ENCODE data around the gene STEAP1B. TPM values are rescaled to one million over a fixed set of nuclear protein-coding genes. Genes with fewer than 3 reads are reported as not detected.
A peak's percentile ranks its signal among the peaks of the same experiment; 100 is the strongest.

The STEAP1B gene
- total RNA-seq, 1 donor from 2014 or later: 0.30 TPM

DNA sequence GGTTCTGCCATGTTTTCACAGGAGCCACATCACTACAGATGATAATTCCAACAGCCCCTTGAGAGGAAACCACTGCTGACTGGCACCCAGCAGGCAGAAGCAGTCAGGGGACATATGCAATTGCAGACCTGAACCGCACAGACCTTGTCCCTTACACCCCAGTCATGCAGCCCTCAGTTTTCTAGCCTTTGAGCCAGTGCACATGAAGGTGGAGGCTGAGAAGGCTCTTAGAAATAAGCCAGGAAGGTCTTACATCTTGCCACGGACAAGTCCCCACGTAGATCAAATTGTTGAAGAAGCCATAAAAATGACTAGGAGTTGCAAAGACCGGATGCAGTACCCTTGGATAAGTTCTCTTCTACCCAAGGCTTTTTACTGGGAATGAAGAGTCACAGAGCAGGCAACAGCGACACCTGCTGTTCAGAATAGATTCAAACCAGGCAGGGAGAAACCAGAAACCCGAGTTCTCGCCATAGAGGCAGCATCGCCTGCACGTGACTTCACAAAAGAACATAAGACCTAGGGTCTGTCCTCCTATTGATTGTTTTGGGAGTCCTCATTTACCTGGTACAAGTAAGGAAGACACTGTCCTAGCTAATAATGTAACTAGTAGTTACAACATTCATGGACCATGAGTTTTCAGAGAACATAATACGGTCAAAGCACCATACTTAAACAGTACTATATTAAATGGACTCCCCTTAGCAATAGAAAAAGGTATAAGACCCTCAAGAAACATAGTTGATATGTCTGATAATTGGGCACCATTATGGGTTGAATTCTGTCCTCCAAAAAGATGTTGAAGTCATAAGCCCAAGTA, 11.1 kb downstream of the STEAP1B start:
- Mint-ChIP-seq H3K27me3 (ENCODE audit: low read depth) (peaks cover 19% of the 10 kb centered on the region), H3K27ac (no peak overlapping the region)
- peak; percentile 34 for DNase-seq (ENCODE audit: low spot score)

DNA sequence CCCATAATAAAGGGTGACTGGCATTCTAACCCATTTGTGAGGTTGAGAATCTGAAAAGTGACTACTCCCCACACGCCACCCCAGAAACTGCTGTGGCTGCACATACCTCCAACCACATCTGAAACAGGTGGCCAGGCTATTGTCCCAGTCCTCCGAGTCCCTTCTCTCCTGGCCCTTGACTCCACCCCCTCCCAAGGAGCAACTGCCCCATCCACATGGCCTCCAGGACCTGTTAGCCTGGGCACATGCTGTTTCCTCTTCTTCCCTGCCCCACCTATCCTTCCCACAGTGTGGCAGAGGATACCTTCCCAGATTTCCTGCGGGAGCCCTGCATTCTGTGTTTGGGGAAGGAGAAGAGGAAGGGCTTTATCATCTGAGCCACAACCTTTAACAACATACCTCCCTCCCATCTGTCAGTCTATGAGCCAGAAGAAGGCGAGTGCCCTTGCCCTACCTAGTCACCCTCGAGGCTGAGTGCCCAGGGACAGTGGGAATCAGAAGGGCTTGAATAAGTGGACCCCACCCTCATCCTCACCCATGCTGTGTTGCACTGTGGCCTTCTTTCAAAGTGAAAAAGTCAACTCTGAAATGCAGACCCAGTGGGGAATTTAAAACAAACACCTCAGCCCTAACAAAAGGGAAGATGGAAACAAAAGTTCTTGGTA, 11.9 kb downstream of the STEAP1B start:
- Mint-ChIP-seq H3K4me3 (ENCODE audit: low read depth) (no peak overlapping the region), H3K36me3 (ENCODE audit: low read depth) (no peaks in the 10 kb centered on the region), H3K27me3 (ENCODE audit: low read depth) (peaks cover 19% of the 10 kb centered on the region), H3K27ac (no peak overlapping the region), H3K9me3 (no peaks in the 10 kb centered on the region), H3K4me1 (ENCODE audit: low read depth) (peaks cover 30% of the 10 kb centered on the region)
- no peak for DNase-seq (ENCODE audit: low spot score)
- intact Hi-C loops (cut with micrococcal nuclease): loop anchor here (2.0 kb wide), 1 partner anchor 385 kb away; no protein-coding TSS in a partner anchor

More for the DNA sequence above, 11.1 kb downstream of the STEAP1B start:
- peaks cover 30% of the 10 kb centered on the region for H3K4me1 Mint-ChIP-seq (ENCODE audit: low read depth)
- intact Hi-C loops (cut with micrococcal nuclease): loop anchor here (1.0 to 2.0 kb wide), 2 partner anchors 379 to 386 kb away; no protein-coding TSS in a partner anchor
- no peak overlapping the region for H3K4me3 Mint-ChIP-seq (ENCODE audit: low read depth)
- H3K9me3 Mint-ChIP-seq: no peaks in the 10 kb centered on the region
- no peaks in the 10 kb centered on the region for H3K36me3 Mint-ChIP-seq (ENCODE audit: low read depth)

DNA sequence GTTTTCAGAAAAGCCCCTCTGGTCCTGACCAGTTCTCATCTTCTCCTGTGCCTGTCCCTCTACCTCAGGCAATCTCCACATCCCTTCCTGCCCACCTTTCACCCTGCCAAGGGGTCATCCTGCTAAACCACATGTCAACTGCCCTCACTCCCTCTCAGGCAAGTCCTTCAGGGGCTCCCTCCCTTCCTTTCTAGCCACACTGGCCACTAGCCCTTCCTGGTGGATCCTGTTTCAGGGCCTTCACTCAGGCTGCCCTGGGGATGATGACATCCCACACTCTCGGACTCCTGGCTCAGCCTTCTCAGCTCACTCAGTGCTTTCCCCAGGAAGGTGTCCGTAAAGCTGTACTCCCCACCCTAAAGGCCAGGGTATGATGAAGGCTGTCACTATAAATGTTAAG, 13.4 kb downstream of the STEAP1B start:
- Mint-ChIP-seq H3K9me3 (no peaks in the 10 kb centered on the region), H3K36me3 (ENCODE audit: low read depth) (no peaks in the 10 kb centered on the region), H3K27me3 (ENCODE audit: low read depth) (peaks cover 16% of the 10 kb centered on the region), H3K27ac (no peak overlapping the region), H3K4me3 (ENCODE audit: low read depth) (no peak overlapping the region), H3K4me1 (ENCODE audit: low read depth) (peaks cover 33% of the 10 kb centered on the region)
- DNase-seq (ENCODE audit: low spot score): no peak
- intact Hi-C loops (cut with micrococcal nuclease): no loop called here

DNA sequence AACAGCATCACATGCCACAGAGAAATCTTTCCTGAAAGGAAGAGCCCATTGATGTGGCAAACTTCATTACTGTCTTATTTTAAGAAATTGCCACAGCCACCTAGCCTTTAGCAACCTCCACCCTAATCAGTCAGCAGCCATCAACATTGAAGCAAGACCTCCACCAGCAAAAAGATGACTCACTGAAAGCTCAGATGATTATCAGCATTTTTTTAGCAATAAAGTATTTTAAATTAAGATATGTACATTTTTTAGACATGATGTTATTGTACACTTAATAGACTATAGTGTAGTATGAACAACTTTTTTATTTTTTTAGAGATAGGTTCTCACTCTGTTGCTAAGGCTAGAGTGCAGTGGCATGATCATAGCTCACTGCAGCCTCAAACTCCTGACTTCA, 14.8 kb downstream of the STEAP1B start:
- no peaks in the 10 kb centered on the region for H3K36me3 Mint-ChIP-seq (ENCODE audit: low read depth)
- intact Hi-C loops (cut with micrococcal nuclease): no loop called here
- H3K27me3 Mint-ChIP-seq (ENCODE audit: low read depth): peaks cover 13% of the 10 kb centered on the region
- no peaks in the 10 kb centered on the region for H3K9me3 Mint-ChIP-seq
- H3K4me3 Mint-ChIP-seq (ENCODE audit: low read depth): no peak overlapping the region
- no peak overlapping the region for H3K27ac Mint-ChIP-seq
- DNase-seq (ENCODE audit: low spot score): no peak
- H3K4me1 Mint-ChIP-seq (ENCODE audit: low read depth): peaks cover 36% of the 10 kb centered on the region

DNA sequence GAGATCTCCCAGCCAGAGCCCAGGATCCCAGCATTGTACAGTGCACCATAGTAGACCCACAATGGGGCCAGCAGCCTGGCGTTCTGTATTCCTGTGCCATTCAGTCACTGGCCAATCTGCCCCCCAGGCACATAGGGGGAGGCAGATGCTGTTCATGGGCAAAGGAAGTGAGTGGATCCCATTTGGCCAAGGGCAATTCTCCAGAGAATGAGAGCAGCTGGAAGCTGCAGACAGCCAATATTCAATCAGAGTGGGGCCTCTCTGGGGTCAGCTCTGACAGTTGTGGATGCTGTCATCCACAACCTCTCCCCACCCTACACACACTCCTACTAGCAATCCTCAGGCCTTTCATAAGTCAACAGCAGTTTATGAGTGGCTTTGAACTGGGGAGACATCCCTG, 17.5 kb downstream of the STEAP1B start:
- H3K27ac Mint-ChIP-seq: no peak overlapping the region
- intact Hi-C loops (cut with micrococcal nuclease): no loop called here

DNA sequence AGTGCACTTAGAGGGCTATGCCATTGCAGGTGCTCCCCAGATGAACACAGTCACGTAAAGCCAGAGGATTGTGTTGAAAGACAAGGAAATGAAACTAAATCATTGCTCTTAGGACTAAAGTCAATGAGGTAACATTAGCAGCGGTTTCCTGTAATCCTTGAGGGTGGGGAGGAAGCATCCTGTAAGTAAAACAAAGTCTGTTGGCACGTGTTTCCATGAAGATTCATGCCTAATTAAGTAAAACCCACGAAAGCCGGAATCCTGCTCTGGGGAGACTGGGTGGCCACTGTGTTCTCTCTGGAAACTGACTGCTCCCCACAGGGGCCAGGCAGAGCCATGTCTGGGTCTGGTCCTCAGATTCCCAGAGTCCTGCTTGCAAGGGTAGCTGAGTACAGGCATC, 18.3 kb downstream of the STEAP1B start:
- Mint-ChIP-seq H3K27me3 (ENCODE audit: low read depth) (peaks cover 15% of the 10 kb centered on the region), H3K36me3 (ENCODE audit: low read depth) (no peaks in the 10 kb centered on the region), H3K4me3 (ENCODE audit: low read depth) (no peak overlapping the region), H3K27ac (no peak overlapping the region), H3K9me3 (no peaks in the 10 kb centered on the region), H3K4me1 (ENCODE audit: low read depth) (peaks cover 22% of the 10 kb centered on the region)
- no peak for DNase-seq (ENCODE audit: low spot score)
- intact Hi-C loops (cut with micrococcal nuclease): no loop called here

More for the DNA sequence above, 17.5 kb downstream of the STEAP1B start:
- peaks cover 15% of the 10 kb centered on the region for H3K27me3 Mint-ChIP-seq (ENCODE audit: low read depth)
- no peak for DNase-seq (ENCODE audit: low spot score)
- H3K4me3 Mint-ChIP-seq (ENCODE audit: low read depth): no peak overlapping the region
- H3K9me3 Mint-ChIP-seq: no peaks in the 10 kb centered on the region
- H3K4me1 Mint-ChIP-seq (ENCODE audit: low read depth): peaks cover 28% of the 10 kb centered on the region
- H3K36me3 Mint-ChIP-seq (ENCODE audit: low read depth): no peaks in the 10 kb centered on the region

DNA sequence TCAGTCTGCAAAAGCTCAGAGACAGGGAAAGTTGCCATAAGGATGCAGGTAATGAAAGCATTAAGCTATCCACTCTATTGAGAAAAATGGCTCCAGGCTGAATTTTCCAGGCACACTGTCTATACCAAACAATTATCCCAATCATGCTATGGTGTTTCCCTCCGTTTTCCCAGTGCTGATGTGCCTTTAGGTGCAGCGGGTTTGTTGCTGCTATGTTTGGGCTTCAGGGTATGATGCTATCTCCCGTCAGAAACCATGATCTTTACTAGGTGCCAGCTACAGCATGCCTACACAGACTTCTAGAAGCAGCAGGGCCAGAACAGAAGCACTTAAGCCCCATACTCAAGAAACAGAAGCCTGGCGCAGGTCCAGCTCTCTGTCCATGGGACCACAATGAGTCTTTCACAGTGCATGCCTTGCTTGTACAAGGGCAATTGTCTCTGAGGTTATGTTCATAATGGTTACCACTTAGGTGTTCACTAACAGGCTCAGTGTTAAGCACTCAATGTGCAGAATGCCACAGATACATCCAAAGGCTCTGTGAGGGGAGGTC, 19.4 kb downstream of the STEAP1B start:
- Mint-ChIP-seq H3K4me1 (ENCODE audit: low read depth) (peaks cover 16% of the 10 kb centered on the region), H3K36me3 (ENCODE audit: low read depth) (no peaks in the 10 kb centered on the region), H3K27me3 (ENCODE audit: low read depth) (peaks cover 15% of the 10 kb centered on the region), H3K27ac (no peak overlapping the region), H3K4me3 (ENCODE audit: low read depth) (no peak overlapping the region), H3K9me3 (no peaks in the 10 kb centered on the region)
- DNase-seq (ENCODE audit: low spot score): no peak
- intact Hi-C loops (cut with micrococcal nuclease): no loop called here

DNA sequence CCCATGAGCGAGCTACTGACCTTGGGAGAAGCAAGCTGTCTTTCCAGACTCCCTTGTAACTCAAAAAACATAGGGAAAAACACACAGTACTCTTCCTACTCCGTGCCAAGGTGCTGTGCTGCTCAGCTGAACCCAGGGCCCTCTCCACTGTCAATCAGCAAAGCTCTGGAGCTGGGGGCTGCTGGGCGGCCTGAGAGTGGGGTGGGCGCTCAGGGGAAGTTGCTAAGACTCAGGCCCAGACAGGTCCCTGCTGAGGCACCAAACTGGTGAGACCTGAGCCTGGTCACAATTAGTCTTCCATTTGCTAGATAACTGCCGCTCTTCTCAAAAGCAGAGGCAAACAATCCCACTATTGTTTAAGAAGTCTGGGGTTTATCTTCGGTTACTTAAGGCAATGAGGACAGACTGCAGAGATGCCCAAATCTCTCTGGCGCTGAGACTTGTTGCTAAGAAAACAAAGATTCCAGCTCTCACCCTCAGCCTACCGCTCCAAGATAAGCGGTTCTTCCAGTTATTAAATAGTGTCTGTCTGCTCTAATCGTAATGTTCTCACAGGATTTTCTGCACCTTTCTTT, 22.0 kb downstream of the STEAP1B start:
- Mint-ChIP-seq H3K27me3 (ENCODE audit: low read depth) (peaks cover 13% of the 10 kb centered on the region), H3K36me3 (ENCODE audit: low read depth) (no peaks in the 10 kb centered on the region), H3K27ac (no peak overlapping the region), H3K4me1 (ENCODE audit: low read depth) (peaks cover 6% of the 10 kb centered on the region), H3K4me3 (ENCODE audit: low read depth) (no peak overlapping the region), H3K9me3 (no peaks in the 10 kb centered on the region)
- DNase-seq (ENCODE audit: low spot score): no peak
- intact Hi-C loops (cut with micrococcal nuclease): no loop called here

DNA sequence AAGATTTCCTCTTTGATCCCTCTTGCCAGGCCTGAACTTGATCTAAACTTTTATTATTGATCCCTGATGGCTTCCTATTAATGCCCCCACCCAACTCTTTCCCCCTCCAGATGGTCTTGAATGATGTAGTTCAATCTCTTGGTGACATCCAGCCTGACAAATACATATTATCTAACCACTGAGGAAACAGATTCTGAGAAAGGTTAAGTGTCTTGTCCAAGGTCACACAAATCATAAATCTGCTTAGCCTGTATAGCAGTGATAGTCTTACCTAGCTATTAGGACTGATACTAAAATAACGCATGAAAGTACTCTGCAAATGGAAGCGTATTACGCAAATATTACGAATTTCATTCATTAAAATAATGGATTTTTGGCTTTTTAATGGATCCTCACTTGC, 22.7 kb downstream of the STEAP1B start:
- H3K9me3 Mint-ChIP-seq: no peaks in the 10 kb centered on the region

DNA sequence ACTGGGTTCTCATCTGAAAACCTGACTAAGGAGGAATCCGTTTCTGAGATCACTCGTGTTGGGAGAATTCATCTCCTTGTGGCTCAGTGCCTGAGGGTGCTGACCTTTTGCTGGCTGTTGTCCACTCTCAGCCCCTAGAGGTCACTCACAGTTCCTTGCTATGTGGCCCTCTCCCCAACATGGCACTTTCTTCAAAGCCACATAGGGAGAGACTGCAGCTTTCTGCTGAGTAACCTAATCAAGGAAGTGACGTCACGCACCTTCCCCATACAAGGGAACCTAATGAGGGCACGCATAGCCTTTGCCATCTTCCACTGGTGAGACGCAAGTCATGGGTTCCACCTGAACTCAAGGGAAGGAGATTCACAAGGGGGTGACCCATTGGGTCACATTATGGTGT, 23.2 kb downstream of the STEAP1B start:
- no peaks in the 10 kb centered on the region for H3K36me3 Mint-ChIP-seq (ENCODE audit: low read depth)
- H3K27me3 Mint-ChIP-seq (ENCODE audit: low read depth): peaks cover 22% of the 10 kb centered on the region
- H3K27ac Mint-ChIP-seq: no peak overlapping the region
- DNase-seq (ENCODE audit: low spot score): no peak
- no peaks in the 10 kb centered on the region for H3K9me3 Mint-ChIP-seq
- no peak overlapping the region for H3K4me3 Mint-ChIP-seq (ENCODE audit: low read depth)
- H3K4me1 Mint-ChIP-seq (ENCODE audit: low read depth): peaks cover 4% of the 10 kb centered on the region
- intact Hi-C loops (cut with micrococcal nuclease): no loop called here

More for the DNA sequence above, 22.7 kb downstream of the STEAP1B start:
- Mint-ChIP-seq H3K4me1 (ENCODE audit: low read depth) (peaks cover 6% of the 10 kb centered on the region), H3K4me3 (ENCODE audit: low read depth) (no peak overlapping the region), H3K27me3 (ENCODE audit: low read depth) (peaks cover 20% of the 10 kb centered on the region), H3K27ac (no peak overlapping the region), H3K36me3 (ENCODE audit: low read depth) (no peaks in the 10 kb centered on the region)
- intact Hi-C loops (cut with micrococcal nuclease): no loop called here
- DNase-seq (ENCODE audit: low spot score): no peak

DNA sequence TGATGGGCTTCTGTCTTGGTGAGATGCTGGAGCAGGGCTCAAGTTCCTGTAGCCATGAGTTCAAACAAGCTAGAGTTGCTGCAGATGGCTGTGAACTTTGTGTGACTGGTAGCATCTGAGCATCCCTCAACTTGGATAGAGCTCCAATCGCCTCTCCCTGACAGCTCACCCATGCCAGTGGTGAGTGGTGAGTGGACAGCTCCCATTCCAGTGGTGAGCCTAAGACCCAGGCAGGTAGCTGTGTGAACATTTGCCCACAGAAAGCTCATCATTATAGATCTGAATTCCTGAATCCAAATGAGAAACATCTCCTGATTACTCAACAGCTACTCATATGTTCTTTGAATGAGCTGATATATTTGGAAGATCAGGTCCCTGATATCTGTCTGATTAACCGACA, 25.3 kb downstream of the STEAP1B start:
- Mint-ChIP-seq H3K27me3 (ENCODE audit: low read depth) (peaks cover 18% of the 10 kb centered on the region), H3K9me3 (no peaks in the 10 kb centered on the region), H3K4me1 (ENCODE audit: low read depth) (no peaks in the 10 kb centered on the region), H3K27ac (no peak overlapping the region), H3K4me3 (ENCODE audit: low read depth) (no peak overlapping the region), H3K36me3 (ENCODE audit: low read depth) (no peaks in the 10 kb centered on the region)
- intact Hi-C loops (cut with micrococcal nuclease): no loop called here
- no peak for DNase-seq (ENCODE audit: low spot score)

DNA sequence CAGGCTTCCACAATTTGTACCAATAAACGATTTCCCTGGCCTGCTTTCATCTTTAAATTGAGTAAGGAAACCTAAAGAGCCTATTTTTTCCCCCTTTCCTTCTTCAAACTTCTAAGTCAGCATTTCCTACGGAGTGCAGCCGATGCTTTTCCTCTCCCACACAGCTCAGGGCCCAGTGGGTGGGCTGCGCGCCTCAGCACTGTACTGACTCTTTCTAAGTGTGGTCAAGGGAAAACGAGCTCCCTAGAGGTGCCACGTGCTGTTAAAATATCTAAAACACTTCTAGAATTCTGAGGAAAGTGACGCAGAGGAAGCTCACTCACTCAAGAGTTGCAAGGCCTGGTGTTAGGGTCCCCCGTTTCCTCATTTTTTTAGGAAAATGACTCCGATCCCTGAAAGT, 29.0 kb downstream of the STEAP1B start:
- no peak overlapping the region for H3K4me3 Mint-ChIP-seq (ENCODE audit: low read depth)
- intact Hi-C loops (cut with micrococcal nuclease): no loop called here
- no peaks in the 10 kb centered on the region for H3K9me3 Mint-ChIP-seq
- H3K36me3 Mint-ChIP-seq (ENCODE audit: low read depth): no peaks in the 10 kb centered on the region
- peaks cover 25% of the 10 kb centered on the region for H3K27me3 Mint-ChIP-seq (ENCODE audit: low read depth)
- H3K27ac Mint-ChIP-seq: no peak overlapping the region
- no peaks in the 10 kb centered on the region for H3K4me1 Mint-ChIP-seq (ENCODE audit: low read depth)
- DNase-seq (ENCODE audit: low spot score): no peak

Data from activated T-helper 2 cell treated with anti-CD3 and anti-CD28 coated beads, Interferon-gamma antibody, Interleukin-2, Interleukin-4, amounts not matched to agents 10 μg/mL and 5 μg/mL and 100 μg/mL, durations not matched to agents 14 hours and 24 hours and 36 hours (primary cell).